ENCODE measurements around the gene DCAF10.

DNA sequence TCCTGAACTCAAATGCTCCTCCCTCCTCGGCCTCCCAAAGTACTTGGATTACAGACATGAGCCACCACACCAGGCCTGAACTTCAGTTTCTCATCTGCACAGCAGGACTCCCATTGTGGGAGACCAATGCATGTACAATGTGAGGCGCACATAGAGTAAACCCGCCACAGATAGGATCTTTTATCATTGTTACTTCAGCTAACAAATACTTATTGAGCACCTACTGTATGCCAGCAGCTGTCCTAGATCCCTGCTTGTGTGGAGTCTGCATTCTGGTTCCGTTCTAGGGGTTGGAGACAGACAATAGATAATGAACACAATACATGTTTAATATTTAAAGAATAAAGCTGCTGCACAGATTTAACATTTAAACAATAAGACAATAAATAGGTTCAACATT lies 109.7 kb downstream of the DCAF10 start:
- no peak for TF ChIP-seq EZH2 (IDR thresholded peaks at IDR 0.05)
- TF ChIP-seq POLR2AphosphoS5 (IDR thresholded peaks at IDR 0.05; ENCODE audit: borderline replicate concordance, low read depth, low read length), result no peak
- no peak for TF ChIP-seq FOXP2 (optimal IDR thresholded peaks at IDR 0.05; ENCODE audit: control extremely low read depth, extremely low read length, insufficient read depth)

All from SK-N-MC (cell line).